Activated CD8-positive, alpha-beta T cell treated with anti-CD3 and anti-CD28 coated beads for 36 hours (primary cell): ENCODE measurements around the gene ABCC6. TPM values are rescaled to one million over a fixed set of nuclear protein-coding genes. Genes with fewer than 3 reads are reported as not detected.

ENCODE experiments used
- ATAC-seq: fragments of 200-7000 bp; cut with Tn5 transposase; one replicate; pipeline ENCODE4 v1.10.0; 2021; ENCODE audit warnings: mild to moderate bottlenecking, moderate library complexity
- CTCF ChIA-PET: fragments of 350-600 bp; sonication (Branson Sonifier 250); formaldehyde crosslinking; loops from one replicate; lab custom pipeline; 2021; ENCODE audit warnings: antibody characterized with exemption; lab: Charles Lee
- POLR2A ChIA-PET: fragments of 350-600 bp; sonication (Branson Sonifier 250); formaldehyde crosslinking; loops from one replicate; lab custom pipeline; 2021; ENCODE audit warnings: antibody characterized with exemption; lab: Charles Lee
- DNase-seq: peaks from one replicate; pipeline ENCODE4 v3.0.0-alpha.2; 2020
- H3K27ac Mint-ChIP-seq: one replicate; pipeline ENCODE4 v1.8.0; 2021; ENCODE audit warnings: mild to moderate bottlenecking, mixed read lengths
- H3K27me3 Mint-ChIP-seq: one replicate; pipeline ENCODE4 v1.8.0; 2021; ENCODE audit warnings: mixed read lengths
- H3K36me3 Mint-ChIP-seq: one replicate; pipeline ENCODE4 v1.8.0; 2021; ENCODE audit warnings: low read depth, mixed read lengths
- H3K4me1 Mint-ChIP-seq: one replicate; pipeline ENCODE4 v1.8.0; 2021; ENCODE audit warnings: low read depth, mixed read lengths
- H3K4me3 Mint-ChIP-seq: one replicate; pipeline ENCODE4 v1.8.0; 2021; ENCODE audit warnings: mild to moderate bottlenecking, moderate library complexity, mixed read lengths
- H3K9me3 Mint-ChIP-seq: one replicate; pipeline ENCODE4 v1.8.0; 2021; ENCODE audit warnings: mixed read lengths
- CTCF ChIP-seq: fragments of 200-600 bp; IDR thresholded peaks from one replicate; pipeline ENCODE4 v1.8.0; 2022; ENCODE audit warnings: antibody characterized with exemption, mild to moderate bottlenecking
- intact Hi-C: fragments of 100-400 bp; cut with micrococcal nuclease; formaldehyde crosslinking; loops from one replicate; pipeline ENCODE4 v1.10.0; 2022
- total RNA-seq, 2 experiments: library from RNA; stranded (reverse); gene quantifications; one replicate each; pipeline ENCODE4 v1.2.3, GENCODE V29; 2021

ABCC6 gene
- total RNA-seq, 2 experiments from 2014 or later: not detected

GRCh38 chr16:16137110-16137509 is 86.2 kb downstream of the ABCC6 start:
- peaks cover 51% of the 10 kb centered on the region for H3K36me3 Mint-ChIP-seq
- ChIA-PET CTCF (interaction anchor here (1.4 kb wide), 1 partner anchor 9 kb away, joined by 6 read pairs; no protein-coding TSS in a partner anchor), POLR2A (no interaction called here)
- no peak overlapping the region for H3K4me3 Mint-ChIP-seq
- H3K4me1 Mint-ChIP-seq: no peaks in the 10 kb centered on the region
- no peaks in the 10 kb centered on the region for H3K9me3 Mint-ChIP-seq
- DNase-seq (no peak), ATAC-seq (no peak)
- intact Hi-C loops: no loop called here
- no peaks in the 10 kb centered on the region for H3K27me3 Mint-ChIP-seq
- H3K27ac Mint-ChIP-seq: no peak overlapping the region
- no peak for TF ChIP-seq CTCF

- ChIA-PET POLR2A (no interaction called here), CTCF (interaction anchor here (1.4 kb wide), 1 partner anchor 9 kb away, joined by 6 read pairs; no protein-coding TSS in a partner anchor)
- H3K27ac Mint-ChIP-seq: no peak overlapping the region
- ATAC-seq (no peak), DNase-seq (no peak)
- intact Hi-C loops: no loop called here
- H3K4me1 Mint-ChIP-seq: no peaks in the 10 kb centered on the region
- peaks cover 47% of the 10 kb centered on the region for H3K36me3 Mint-ChIP-seq
- H3K27me3 Mint-ChIP-seq: no peaks in the 10 kb centered on the region
- no peak for TF ChIP-seq CTCF
- H3K4me3 Mint-ChIP-seq: no peak overlapping the region
- H3K9me3 Mint-ChIP-seq: no peaks in the 10 kb centered on the region
Observed at GRCh38 chr16:16136588-16136987, 86.7 kb downstream of the ABCC6 start.

GRCh38 chr16:16133943-16134604 is 89.2 kb downstream of the ABCC6 start:
- no peak for ATAC-seq
- Mint-ChIP-seq H3K27me3 (no peaks in the 10 kb centered on the region), H3K9me3 (no peaks in the 10 kb centered on the region), H3K4me3 (no peak overlapping the region), H3K4me1 (no peaks in the 10 kb centered on the region), H3K36me3 (peaks cover 44% of the 10 kb centered on the region), H3K27ac (no peak overlapping the region)
- ChIA-PET CTCF (no interaction called here), POLR2A (no interaction called here)
- DNase-seq: no peak
- intact Hi-C loops: no loop called here
- TF ChIP-seq CTCF: no peak

GRCh38 chr16:16131659-16132058 is 91.6 kb downstream of the ABCC6 start:
- POLR2A ChIA-PET: no interaction called here
- DNase-seq: no peak
- H3K9me3 Mint-ChIP-seq: no peaks in the 10 kb centered on the region
- CTCF ChIA-PET: no interaction called here
- no peak for ATAC-seq
- H3K4me3 Mint-ChIP-seq: no peak overlapping the region
- H3K36me3 Mint-ChIP-seq: peaks cover 47% of the 10 kb centered on the region
- H3K27ac Mint-ChIP-seq: no peak overlapping the region
- intact Hi-C loops: no loop called here
- no peaks in the 10 kb centered on the region for H3K27me3 Mint-ChIP-seq
- peaks cover 3% of the 10 kb centered on the region for H3K4me1 Mint-ChIP-seq
- no peak for TF ChIP-seq CTCF

GRCh38 chr16:16131204-16131603 is 92.1 kb downstream of the ABCC6 start:
- DNase-seq: no peak
- peaks cover 3% of the 10 kb centered on the region for H3K4me1 Mint-ChIP-seq
- ChIA-PET CTCF (no interaction called here), POLR2A (no interaction called here)
- intact Hi-C loops: no loop called here
- no peaks in the 10 kb centered on the region for H3K27me3 Mint-ChIP-seq
- no peak overlapping the region for H3K4me3 Mint-ChIP-seq
- ATAC-seq: no peak
- H3K27ac Mint-ChIP-seq: no peak overlapping the region
- peaks cover 42% of the 10 kb centered on the region for H3K36me3 Mint-ChIP-seq
- no peaks in the 10 kb centered on the region for H3K9me3 Mint-ChIP-seq
- no peak for TF ChIP-seq CTCF
